CD1c-positive myeloid dendritic cell (primary cell): ENCODE measurements around the gene ZMYND19.
"Not testable (repeated sequence)": the region's sequence is repeated elsewhere in the genome, so short reads cannot be mapped to it uniquely, and the experiment has no call there.

Experiments
- DNase-seq: peaks from one replicate; pipeline ENCODE4 v3.0.0-alpha.2; 2016; ENCODE audit errors: extremely low spot score

The ZMYND19 gene

GRCh38 chr9:137590469-137591383 is at the start of gene ZMYND19:
Gene ZMYND19 (minus strand): TSS chr9:137590512. CDS start chr9:137590263, 249 bp downstream.
- DNase-seq, result peak; percentile 96

GRCh38 chr9:137639303-137640051 is 49.2 kb upstream of the ZMYND19 start:
- no peak for DNase-seq

- DNase-seq, result no peak
Observed at GRCh38 chr9:137638680-137639079, 48.4 kb upstream of the ZMYND19 start.

- DNase-seq, result no peak
Observed at GRCh38 chr9:137634016-137634415, 43.7 kb upstream of the ZMYND19 start.

GRCh38 chr9:137632230-137633161 is 42.2 kb upstream of the ZMYND19 start:
- peak; percentile 7 for DNase-seq

GRCh38 chr9:137631345-137632229 is 41.3 kb upstream of the ZMYND19 start:
- peak; percentile 31 for DNase-seq

- DNase-seq, result peak; percentile 21
Observed at GRCh38 chr9:137630679-137631078, 40.4 kb upstream of the ZMYND19 start.

- no peak for DNase-seq
Observed at GRCh38 chr9:137630126-137630525, 39.8 kb upstream of the ZMYND19 start.

GRCh38 chr9:137627406-137627805 is 37.1 kb upstream of the ZMYND19 start:
- DNase-seq, result not testable (repeated sequence)

GRCh38 chr9:137626464-137626863 is 36.2 kb upstream of the ZMYND19 start:
- no peak for DNase-seq

GRCh38 chr9:137622211-137622610 is 31.9 kb upstream of the ZMYND19 start:
- not testable (repeated sequence) for DNase-seq

GRCh38 chr9:137621131-137621757 is 30.9 kb upstream of the ZMYND19 start:
- peak; percentile 9 for DNase-seq

- DNase-seq, result no peak
Observed at GRCh38 chr9:137620581-137620980, 30.3 kb upstream of the ZMYND19 start.

GRCh38 chr9:137620048-137620405 is 29.7 kb upstream of the ZMYND19 start:
- DNase-seq, result peak; percentile 2

GRCh38 chr9:137619240-137620047 is 29.1 kb upstream of the ZMYND19 start:
- peak; percentile 44 for DNase-seq

- DNase-seq, result peak; percentile 97
Observed at GRCh38 chr9:137618105-137619067, 28.1 kb upstream of the ZMYND19 start, which contains the start of gene EHMT1. Gene EHMT1 (plus strand): TSS chr9:137619005. CDS start chr9:137619029, 24 bp downstream.

GRCh38 chr9:137615387-137615871 is 25.1 kb upstream of the ZMYND19 start:
- no peak for DNase-seq
